GM18507 (cell line): ENCODE data around the gene LRRC3B.

Source experiments
- DNase-seq: peaks from one replicate; pipeline ENCODE4 v3.0.0; 2011; ENCODE audit warnings: low read depth; ENCODE audit not compliant: insufficient read length; ENCODE audit errors: extremely low spot score
- FAIRE-seq: peaks from 2 replicates; lab custom pipeline; 2011; peaks lifted over from hg19 to GRCh38; lab: Jason Lieb, UNC

LRRC3B gene

DNA sequence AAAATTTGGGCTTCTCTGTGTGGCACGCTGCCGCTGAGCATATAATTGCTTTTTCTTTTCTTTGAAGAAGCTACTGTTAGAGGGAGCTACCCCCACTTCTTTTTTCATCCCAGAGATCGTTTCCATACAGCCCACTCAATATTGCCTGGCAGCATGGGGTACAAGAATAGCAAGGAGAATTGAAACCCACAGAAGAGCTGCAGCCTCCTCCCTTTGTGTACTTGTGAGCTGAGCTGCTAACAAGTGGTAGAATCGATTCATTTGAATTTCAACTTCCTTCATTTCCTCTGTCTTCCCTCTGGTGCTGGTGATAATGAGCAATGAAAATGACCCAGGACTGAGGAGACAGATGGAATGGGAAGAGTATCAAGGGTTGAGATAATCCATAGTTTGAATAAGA, 64.9 kb downstream of the LRRC3B start:
- no peak for FAIRE-seq
- DNase-seq: no peak

DNA sequence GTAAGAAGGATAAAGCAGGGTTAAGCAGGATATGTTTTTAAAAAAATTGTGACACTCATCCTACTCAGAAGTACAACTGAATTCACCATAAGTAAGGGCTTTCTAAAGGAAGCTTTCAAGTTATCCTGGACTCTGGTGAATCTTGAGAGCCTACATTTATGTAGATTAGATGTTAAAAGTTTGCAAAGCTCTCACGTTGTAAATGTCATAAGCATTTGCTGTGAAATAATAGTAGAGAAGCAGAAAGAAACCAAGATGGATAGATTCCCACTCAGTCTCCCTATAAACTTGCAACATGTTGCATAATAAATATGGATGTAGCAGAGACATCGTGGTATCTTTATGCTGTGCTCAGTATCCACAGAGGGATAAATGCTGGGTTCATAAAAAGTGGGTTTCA, 77.0 kb downstream of the LRRC3B start:
- FAIRE-seq: no peak
- DNase-seq: no peak

DNA sequence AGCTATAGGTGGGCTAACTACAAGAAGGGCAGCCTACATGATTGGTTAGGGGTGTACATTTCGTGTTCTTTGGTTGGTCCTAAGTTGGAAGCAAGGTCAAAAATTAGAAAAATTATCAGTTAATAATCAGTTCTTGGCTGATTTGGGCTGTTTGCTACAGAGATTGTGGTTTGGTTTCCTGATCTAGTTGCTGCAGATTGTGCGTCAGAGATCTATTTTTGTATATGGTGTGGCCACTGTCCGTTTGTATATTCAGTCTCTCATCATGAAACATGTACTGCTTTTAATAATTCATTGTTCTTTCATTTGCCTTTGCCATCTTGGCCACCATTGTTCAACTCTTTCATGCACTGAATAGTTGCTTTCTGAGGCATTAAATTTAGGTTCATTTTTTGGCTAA, 80.9 kb downstream of the LRRC3B start:
- DNase-seq: no peak

DNA sequence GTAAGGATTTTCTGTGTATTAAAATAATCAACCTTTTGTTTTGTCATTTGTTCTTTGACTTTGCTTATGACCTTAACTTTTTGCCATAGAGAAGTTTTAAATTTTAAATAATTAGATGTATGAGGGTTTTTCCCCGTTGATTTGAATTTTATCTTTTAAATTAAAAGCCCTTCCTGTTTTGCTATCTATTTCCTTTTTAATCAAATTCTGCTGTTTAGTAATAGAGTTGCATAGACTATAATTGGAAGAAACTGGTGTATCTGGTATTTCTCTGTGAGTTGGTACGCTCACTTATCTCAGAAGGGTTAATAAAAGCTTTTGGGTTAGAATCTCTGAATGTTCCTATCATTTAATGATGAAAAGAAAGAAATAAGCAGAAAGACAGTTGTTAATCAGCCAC, 82.2 kb downstream of the LRRC3B start:
- no peak for FAIRE-seq
- DNase-seq: no peak

More for the DNA sequence above, 80.9 kb downstream of the LRRC3B start:
- no peak for FAIRE-seq

DNA sequence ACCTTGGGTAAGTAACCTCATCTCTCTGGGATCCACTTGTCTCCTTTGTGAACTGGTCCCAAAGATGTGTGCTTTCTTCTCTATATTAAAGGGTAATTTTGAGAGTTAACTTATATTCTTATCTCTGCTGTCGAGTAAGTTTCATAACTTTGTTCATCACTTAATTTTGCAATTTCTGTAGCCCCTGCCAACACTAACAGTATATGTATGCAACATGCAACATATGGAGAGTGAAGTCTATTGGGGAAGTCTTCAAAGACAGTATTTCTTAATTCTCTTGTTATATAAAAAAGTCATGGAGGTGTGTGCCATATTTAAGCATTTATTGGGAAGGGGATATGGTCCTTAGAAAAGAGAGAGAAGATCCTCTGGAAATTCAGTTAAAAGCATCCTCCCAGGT, 85.9 kb downstream of the LRRC3B start:
- FAIRE-seq: no peak
- DNase-seq: no peak

DNA sequence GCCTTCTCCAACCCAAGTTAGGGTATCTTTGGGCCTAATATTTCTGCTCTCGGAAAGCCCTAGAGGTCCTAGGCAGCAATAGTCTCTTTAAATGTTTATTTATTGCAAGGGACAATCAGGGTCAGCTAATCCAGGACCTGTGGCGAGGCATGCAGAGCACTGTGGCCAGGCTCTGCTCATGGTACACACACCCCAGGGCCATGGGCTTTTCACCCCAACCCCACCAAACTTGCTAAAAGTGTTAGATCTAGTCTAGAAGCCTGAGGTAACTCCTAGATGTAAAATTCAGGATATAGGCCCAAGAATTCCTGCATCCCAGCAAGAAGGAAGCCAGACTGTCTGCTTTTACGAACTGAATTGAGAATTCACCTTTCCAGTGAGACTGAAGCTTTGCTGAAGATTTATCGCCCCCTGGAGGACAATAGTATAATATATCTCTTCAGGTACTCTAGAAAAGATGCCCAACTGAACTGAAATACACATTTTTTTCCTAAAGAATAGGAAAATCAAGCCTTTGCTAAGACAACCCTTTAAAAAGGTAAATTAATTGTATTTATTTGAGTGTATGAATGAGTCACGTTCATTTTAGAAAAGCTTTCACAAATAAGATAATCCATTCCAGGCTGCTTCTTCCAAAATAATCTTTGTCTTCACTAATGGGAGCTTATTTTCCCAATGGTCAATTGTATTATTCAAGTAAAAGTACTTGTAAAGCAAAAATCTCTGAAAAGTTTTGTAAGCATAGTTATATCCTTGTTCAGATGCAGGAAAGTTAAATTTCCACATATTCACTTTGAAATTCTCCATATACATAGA, 89.8 kb downstream of the LRRC3B start:
- DNase-seq: peak; percentile 14

DNA sequence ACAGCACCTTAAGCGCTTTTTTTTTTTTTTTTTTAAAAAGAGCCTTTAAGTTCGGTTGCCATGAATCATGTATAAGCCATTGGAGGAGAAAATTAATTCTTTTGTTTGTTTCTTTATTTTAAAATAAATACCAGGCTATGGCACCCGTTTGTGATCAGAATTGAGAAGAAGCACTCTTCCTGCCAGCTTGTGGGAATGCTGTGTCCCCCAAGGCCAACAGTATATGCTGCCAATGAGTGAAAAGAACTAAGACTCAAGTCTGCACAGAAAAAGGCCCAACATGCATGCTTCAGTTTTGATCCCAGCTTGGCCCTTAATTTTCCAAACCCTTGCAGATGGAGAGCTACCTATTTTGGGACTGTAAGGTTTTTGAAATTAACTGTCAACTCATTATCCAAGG, 90.5 kb downstream of the LRRC3B start:
- no peak for FAIRE-seq
- DNase-seq: no peak

More for the DNA sequence above, 89.8 kb downstream of the LRRC3B start:
- no peak for FAIRE-seq

DNA sequence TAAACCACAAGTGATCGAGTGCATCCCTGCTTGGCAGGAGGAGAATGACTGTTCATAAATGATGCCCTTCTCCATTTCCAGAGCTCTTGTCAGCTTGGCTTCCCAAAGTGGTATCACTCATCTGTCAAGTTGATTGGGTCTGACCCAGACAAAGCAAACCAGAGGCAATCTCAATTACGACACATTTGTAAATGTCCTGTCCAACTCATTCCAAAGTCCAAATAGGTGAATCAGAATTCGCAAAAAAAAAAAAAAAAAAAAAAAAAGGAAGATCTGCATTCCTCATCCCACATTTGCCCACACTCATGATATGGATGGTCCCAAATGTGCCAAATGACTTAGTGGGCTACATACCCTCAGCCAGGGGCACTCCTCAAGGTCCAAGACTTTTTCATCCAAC, 91.9 kb downstream of the LRRC3B start:
- FAIRE-seq (no peak), DNase-seq (no peak)

DNA sequence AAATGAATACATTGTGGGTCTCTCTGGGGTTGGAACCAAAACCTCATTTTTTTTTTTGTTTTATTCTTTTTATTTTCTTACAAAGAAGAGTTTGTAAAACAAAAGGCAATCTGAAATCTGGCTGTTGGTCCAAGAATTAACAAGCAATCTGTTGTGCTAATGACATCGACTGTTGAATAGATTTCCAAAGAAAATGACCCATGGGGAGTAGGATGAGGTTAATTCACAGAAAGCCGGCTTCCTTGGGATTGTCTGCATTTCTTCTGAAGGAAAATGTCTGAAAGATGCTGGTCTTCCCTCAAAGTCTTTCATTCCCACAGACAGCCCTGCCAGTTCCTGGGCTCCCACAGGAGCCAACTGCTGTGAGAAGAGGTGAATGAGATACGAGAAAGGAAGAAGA, 92.9 kb downstream of the LRRC3B start:
- no peak for FAIRE-seq
- no peak for DNase-seq

DNA sequence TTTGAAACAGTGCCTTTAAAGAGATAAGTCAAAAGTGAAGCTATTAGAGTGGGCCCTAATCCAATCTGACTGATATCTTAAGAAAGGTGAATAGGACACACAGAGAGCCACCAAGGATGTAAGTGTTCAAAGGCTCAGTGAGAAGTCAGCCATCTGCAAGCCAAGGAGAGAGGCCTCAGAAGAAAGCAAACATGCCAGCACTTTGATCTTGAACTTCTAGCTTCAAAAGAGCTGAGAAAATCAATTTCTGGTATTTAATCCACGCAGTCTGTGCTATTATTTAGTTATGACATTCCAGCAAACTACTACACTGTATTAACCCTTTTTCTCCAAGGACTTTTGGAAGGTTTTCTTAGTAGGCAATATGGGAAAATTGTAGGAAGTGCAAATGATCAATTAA, 95.7 kb downstream of the LRRC3B start:
- DNase-seq (no peak), FAIRE-seq (no peak)

DNA sequence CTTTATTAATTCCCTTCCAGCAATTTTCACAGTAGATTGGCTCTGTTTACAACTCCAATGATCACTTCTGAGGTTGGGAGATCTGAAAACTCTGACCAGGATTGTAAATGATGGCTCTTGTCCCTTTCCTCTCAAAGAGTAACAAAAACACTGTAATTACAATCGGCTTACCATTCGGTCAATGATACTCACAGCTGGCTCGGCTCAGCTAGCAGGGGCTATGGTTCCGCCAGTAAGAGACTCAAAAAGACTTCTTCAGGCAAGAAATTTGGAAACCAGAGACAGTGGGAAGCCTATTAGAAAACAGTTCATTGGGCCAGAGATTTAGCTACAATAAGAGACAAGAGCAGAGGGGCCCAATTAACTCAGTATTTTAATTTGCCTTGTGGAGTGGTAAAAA, 96.6 kb downstream of the LRRC3B start:
- DNase-seq: no peak
- no peak for FAIRE-seq

DNA sequence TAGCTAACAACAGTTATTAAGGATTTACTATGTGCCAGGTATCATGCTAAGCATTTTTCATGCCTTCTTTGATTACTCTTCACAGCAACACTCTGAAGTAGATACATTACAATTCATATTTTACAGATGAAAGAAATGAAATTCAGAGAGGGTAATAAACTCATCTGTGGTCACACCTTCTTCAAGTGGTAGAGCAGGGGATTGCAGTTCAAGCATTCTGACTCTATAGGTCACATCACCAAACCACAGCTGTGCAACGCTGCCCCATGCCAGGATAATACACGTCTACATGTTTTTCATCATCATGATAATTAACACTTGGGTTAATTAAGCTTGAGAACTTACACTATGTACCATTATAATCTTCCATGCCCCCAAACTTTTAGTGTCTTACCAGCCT, 98.5 kb downstream of the LRRC3B start:
- DNase-seq (no peak), FAIRE-seq (no peak)

DNA sequence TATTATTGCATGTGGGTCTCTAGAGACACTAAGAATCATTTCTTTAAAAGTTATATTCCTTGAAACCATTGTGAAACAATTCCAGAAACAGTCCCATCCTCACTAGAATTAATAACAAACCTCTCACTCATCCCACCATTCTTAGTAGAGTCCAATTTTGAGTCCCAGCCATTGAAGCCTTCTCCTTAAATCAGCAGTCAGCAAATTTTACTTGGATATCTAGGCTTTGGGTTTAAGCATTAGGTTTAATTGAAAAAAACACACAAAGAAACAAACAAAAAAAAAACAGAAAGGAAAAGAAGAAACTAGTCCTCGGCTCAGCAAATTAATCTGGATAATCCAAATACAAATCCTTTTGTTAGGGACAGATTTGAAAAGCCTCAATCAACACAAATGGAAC, 109.3 kb downstream of the LRRC3B start:
- FAIRE-seq: no peak
- no peak for DNase-seq

DNA sequence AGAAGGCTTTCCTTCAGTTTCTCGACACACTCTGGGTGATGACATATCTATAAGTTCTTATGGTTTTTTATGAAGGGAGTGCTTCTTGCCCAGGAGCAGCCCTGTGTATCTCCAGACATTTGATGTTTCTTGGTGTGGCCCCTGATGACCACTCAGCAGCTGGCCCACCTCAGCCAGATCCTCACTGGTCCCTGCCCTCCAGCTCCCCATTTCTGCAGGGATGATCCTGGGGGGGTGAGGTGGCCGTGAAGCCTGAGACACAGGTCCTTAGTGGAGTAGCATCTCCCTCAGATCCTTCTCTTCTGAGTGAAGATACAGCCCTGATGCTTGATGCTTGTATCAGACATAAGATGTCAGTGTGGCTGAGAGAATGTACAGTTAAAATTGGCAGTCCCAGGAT, 127.7 kb downstream of the LRRC3B start:
- FAIRE-seq: no peak
- no peak for DNase-seq

DNA sequence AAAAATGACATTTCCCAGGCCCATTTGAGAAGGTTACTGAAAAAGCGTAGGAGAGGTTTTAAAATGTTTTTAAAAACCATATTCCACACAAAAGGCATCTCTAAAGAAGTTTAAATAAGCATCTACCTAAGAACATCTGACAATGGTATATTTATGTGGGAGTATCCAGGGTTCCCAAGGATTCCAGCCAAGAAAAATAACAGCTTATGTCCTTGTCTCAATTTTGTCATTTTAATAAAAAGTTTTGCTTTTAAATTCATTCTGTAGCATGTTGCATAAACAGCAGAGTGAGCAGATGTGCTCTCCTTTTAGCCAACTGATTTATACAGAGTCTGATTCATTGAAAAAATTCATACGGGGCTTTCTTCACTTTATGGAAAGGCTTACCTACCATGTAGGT, 129.9 kb downstream of the LRRC3B start:
- DNase-seq: no peak
- no peak for FAIRE-seq

DNA sequence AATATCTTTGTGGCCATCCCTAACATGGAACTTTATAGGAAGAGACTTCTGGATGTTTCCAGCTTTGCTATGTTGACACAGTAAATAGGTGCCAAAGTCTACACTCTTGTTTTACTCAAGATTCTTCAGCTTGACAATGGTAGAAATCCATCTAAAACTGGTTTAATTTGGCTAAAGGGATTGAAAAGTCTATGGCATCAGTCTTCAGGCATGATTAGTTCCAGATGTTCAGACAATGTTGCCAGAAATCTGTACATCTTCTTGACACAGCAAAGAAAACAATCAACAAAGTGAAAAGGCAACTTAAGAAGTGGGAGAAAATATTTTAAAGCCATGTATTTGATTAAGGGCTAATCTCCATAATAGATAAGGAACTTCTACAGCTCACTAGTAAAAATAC, 130.5 kb downstream of the LRRC3B start:
- no peak for FAIRE-seq

DNA sequence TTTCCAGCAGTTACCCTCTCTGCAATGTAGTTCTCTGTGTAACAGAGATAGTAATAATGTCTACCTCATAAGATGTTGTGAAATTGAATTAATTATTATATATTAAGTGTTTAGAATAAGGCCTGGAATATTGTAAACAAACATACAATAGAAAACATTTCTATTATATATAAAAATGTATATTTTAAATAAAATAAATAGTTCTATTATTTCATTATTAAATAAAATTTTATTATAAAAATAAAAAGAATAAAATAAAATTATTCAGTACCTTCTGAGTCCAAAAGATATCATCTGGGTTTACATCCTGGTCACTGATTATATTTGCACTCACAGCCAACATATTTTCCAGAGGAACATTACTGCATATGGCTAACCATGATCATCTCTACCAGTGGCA, 135.4 kb downstream of the LRRC3B start:
- no peak for DNase-seq
- no peak for FAIRE-seq

More for the DNA sequence above, 130.5 kb downstream of the LRRC3B start:
- no peak for DNase-seq
